Dendritic cell treated with granulocyte-macrophage colony-stimulating factor and Interleukin-4, amounts not matched to agents 40 ng/mL and 50 ng/mL, for 4 days (primary cell): ENCODE results near the gene ZNF831.

Experiments used
- H3K27ac Mint-ChIP-seq: one replicate; pipeline ENCODE4 v1.8.0; 2022; ENCODE audit warnings: mild to moderate bottlenecking, mixed read lengths
- H3K27me3 Mint-ChIP-seq: one replicate; pipeline ENCODE4 v1.8.0; 2022; ENCODE audit warnings: mild to moderate bottlenecking, mixed read lengths
- H3K36me3 Mint-ChIP-seq: one replicate; pipeline ENCODE4 v1.8.0; 2022; ENCODE audit warnings: low read depth, mixed read lengths
- H3K4me1 Mint-ChIP-seq: one replicate; pipeline ENCODE4 v1.8.0; 2022; ENCODE audit warnings: low read depth, mixed read lengths
- H3K4me3 Mint-ChIP-seq: one replicate; pipeline ENCODE4 v1.8.0; 2022; ENCODE audit warnings: mild to moderate bottlenecking, moderate library complexity, mixed read lengths
- H3K9me3 Mint-ChIP-seq: one replicate; pipeline ENCODE4 v1.8.0; 2022; ENCODE audit warnings: mixed read lengths
- intact Hi-C: fragments of 100-400 bp; cut with micrococcal nuclease; formaldehyde crosslinking; loops from one replicate; pipeline ENCODE4 v1.15.0; 2022

Gene ZNF831

GRCh38 chr20:59146780-59147565 is 16.6 kb upstream of the ZNF831 start:
- Mint-ChIP-seq H3K4me3 (no peak overlapping the region), H3K27me3 (peaks cover 18% of the 10 kb centered on the region), H3K27ac (no peak overlapping the region), H3K4me1 (peaks cover 6% of the 10 kb centered on the region), H3K36me3 (no peaks in the 10 kb centered on the region), H3K9me3 (no peaks in the 10 kb centered on the region)
- intact Hi-C loops = no loop called here

- Mint-ChIP-seq H3K27ac (no peak overlapping the region), H3K36me3 (no peaks in the 10 kb centered on the region), H3K4me3 (no peak overlapping the region), H3K27me3 (peaks cover 20% of the 10 kb centered on the region), H3K9me3 (no peaks in the 10 kb centered on the region), H3K4me1 (peaks cover 6% of the 10 kb centered on the region)
- intact Hi-C loops = no loop called here
Measured at GRCh38 chr20:59147586-59147985, 16.0 kb upstream of the ZNF831 start.

- Mint-ChIP-seq H3K27ac (no peak overlapping the region), H3K9me3 (no peaks in the 10 kb centered on the region), H3K36me3 (no peaks in the 10 kb centered on the region), H3K4me1 (peaks cover 6% of the 10 kb centered on the region), H3K27me3 (peaks cover 22% of the 10 kb centered on the region), H3K4me3 (no peak overlapping the region)
- intact Hi-C loops = no loop called here
Measured at GRCh38 chr20:59148701-59149493, 14.7 kb upstream of the ZNF831 start.

GRCh38 chr20:59149678-59150504 is 13.7 kb upstream of the ZNF831 start:
- no peak overlapping the region for H3K4me3 Mint-ChIP-seq

GRCh38 chr20:59150821-59151251 is 12.8 kb upstream of the ZNF831 start:
- no peaks in the 10 kb centered on the region for H3K36me3 Mint-ChIP-seq
- intact Hi-C loops = no loop called here
- H3K27me3 Mint-ChIP-seq = peaks cover 24% of the 10 kb centered on the region
- peaks cover 6% of the 10 kb centered on the region for H3K4me1 Mint-ChIP-seq
- no peaks in the 10 kb centered on the region for H3K9me3 Mint-ChIP-seq
- H3K27ac Mint-ChIP-seq = no peak overlapping the region
- no peak overlapping the region for H3K4me3 Mint-ChIP-seq

More at GRCh38 chr20:59149678-59150504, 13.7 kb upstream of the ZNF831 start:
- Mint-ChIP-seq H3K27me3 (peaks cover 25% of the 10 kb centered on the region), H3K4me1 (peaks cover 6% of the 10 kb centered on the region), H3K27ac (no peak overlapping the region), H3K36me3 (no peaks in the 10 kb centered on the region), H3K9me3 (no peaks in the 10 kb centered on the region)
- intact Hi-C loops = no loop called here

GRCh38 chr20:59151391-59151790 is 12.2 kb upstream of the ZNF831 start:
- H3K4me1 Mint-ChIP-seq = peaks cover 6% of the 10 kb centered on the region
- H3K36me3 Mint-ChIP-seq = no peaks in the 10 kb centered on the region
- intact Hi-C loops = no loop called here
- H3K27ac Mint-ChIP-seq = no peak overlapping the region
- H3K27me3 Mint-ChIP-seq = peaks cover 24% of the 10 kb centered on the region
- no peaks in the 10 kb centered on the region for H3K9me3 Mint-ChIP-seq
- H3K4me3 Mint-ChIP-seq = no peak overlapping the region

GRCh38 chr20:59151820-59152219 is 11.8 kb upstream of the ZNF831 start:
- H3K4me1 Mint-ChIP-seq = peaks cover 6% of the 10 kb centered on the region
- H3K36me3 Mint-ChIP-seq = no peaks in the 10 kb centered on the region
- intact Hi-C loops = no loop called here
- H3K9me3 Mint-ChIP-seq = no peaks in the 10 kb centered on the region
- no peak overlapping the region for H3K4me3 Mint-ChIP-seq
- H3K27ac Mint-ChIP-seq = no peak overlapping the region
- H3K27me3 Mint-ChIP-seq = peaks cover 24% of the 10 kb centered on the region

GRCh38 chr20:59152559-59153354 is 10.9 kb upstream of the ZNF831 start:
- H3K27ac Mint-ChIP-seq = no peak overlapping the region
- no peaks in the 10 kb centered on the region for H3K36me3 Mint-ChIP-seq
- no peak overlapping the region for H3K4me3 Mint-ChIP-seq
- no peaks in the 10 kb centered on the region for H3K9me3 Mint-ChIP-seq
- intact Hi-C loops = no loop called here
- H3K27me3 Mint-ChIP-seq = peaks cover 25% of the 10 kb centered on the region
- peaks cover 6% of the 10 kb centered on the region for H3K4me1 Mint-ChIP-seq

GRCh38 chr20:59153355-59153681 is 10.3 kb upstream of the ZNF831 start:
- intact Hi-C loops = no loop called here
- Mint-ChIP-seq H3K36me3 (no peaks in the 10 kb centered on the region), H3K27me3 (peaks cover 26% of the 10 kb centered on the region), H3K4me3 (no peak overlapping the region), H3K9me3 (no peaks in the 10 kb centered on the region), H3K4me1 (peaks cover 6% of the 10 kb centered on the region), H3K27ac (no peak overlapping the region)

GRCh38 chr20:59153832-59154231 is 9.8 kb upstream of the ZNF831 start:
- H3K4me3 Mint-ChIP-seq = no peak overlapping the region
- H3K4me1 Mint-ChIP-seq = peaks cover 6% of the 10 kb centered on the region
- no peak overlapping the region for H3K27ac Mint-ChIP-seq
- H3K36me3 Mint-ChIP-seq = no peaks in the 10 kb centered on the region
- intact Hi-C loops = no loop called here
- H3K9me3 Mint-ChIP-seq = no peaks in the 10 kb centered on the region
- peaks cover 23% of the 10 kb centered on the region for H3K27me3 Mint-ChIP-seq

GRCh38 chr20:59154317-59155013 is 9.2 kb upstream of the ZNF831 start:
- intact Hi-C loops = no loop called here
- Mint-ChIP-seq H3K36me3 (no peaks in the 10 kb centered on the region), H3K9me3 (no peaks in the 10 kb centered on the region), H3K27me3 (peaks cover 25% of the 10 kb centered on the region), H3K27ac (no peak overlapping the region), H3K4me3 (no peak overlapping the region), H3K4me1 (peaks cover 6% of the 10 kb centered on the region)

GRCh38 chr20:59157064-59157463 is 6.6 kb upstream of the ZNF831 start:
- Mint-ChIP-seq H3K9me3 (no peaks in the 10 kb centered on the region), H3K4me3 (no peak overlapping the region), H3K4me1 (peaks cover 4% of the 10 kb centered on the region), H3K27ac (no peak overlapping the region), H3K36me3 (no peaks in the 10 kb centered on the region), H3K27me3 (peaks cover 23% of the 10 kb centered on the region)
- intact Hi-C loops = no loop called here

GRCh38 chr20:59157531-59157930 is 6.1 kb upstream of the ZNF831 start:
- no peaks in the 10 kb centered on the region for H3K9me3 Mint-ChIP-seq
- no peak overlapping the region for H3K27ac Mint-ChIP-seq
- intact Hi-C loops = no loop called here
- peaks cover 21% of the 10 kb centered on the region for H3K27me3 Mint-ChIP-seq
- H3K36me3 Mint-ChIP-seq = no peaks in the 10 kb centered on the region
- H3K4me3 Mint-ChIP-seq = no peak overlapping the region
- H3K4me1 Mint-ChIP-seq = peaks cover 6% of the 10 kb centered on the region
